ENCODE results near the gene C6orf136.

DNA sequence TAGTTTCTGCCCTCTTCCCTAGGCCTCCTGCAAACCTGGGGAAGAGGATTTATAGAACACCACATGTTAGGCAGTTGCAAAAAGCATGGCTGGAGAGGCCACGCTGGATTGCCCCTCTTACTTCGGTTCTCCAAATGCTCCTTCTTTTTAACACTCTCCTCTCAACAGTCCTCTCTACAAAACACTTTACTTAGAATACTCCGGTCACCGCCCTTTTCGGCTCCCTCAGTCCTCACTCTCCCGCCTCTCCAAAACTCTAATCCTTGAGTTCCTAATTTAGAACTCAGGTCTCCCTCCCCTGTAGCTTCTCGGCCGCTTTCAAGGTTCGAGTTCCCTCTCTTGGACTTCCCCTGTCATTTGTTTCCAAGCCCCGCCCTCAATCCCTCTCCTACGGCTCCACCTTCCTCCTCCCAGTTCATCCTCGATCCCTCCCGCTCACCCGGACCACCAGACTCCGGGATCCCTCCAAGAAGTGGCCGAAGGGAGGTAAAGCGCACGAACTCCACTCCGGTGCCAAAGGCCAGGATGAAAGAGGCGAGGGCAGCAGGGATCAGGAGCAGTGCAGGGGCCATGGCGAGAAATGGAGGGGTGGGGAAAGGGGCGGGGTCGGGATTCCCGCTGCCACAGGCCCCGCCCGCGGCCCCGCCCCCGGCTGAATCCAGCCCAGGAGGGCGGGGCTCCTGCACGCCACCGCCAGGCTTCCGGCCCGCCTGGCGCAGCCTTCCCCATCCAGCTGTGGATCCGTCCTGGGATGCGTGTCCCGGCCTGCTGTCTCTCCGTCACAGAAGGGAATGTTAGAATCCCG, 43.7 kb downstream of the C6orf136 start, which contains the start of gene NRM:
- TF ChIP-seq, protein P1, sequence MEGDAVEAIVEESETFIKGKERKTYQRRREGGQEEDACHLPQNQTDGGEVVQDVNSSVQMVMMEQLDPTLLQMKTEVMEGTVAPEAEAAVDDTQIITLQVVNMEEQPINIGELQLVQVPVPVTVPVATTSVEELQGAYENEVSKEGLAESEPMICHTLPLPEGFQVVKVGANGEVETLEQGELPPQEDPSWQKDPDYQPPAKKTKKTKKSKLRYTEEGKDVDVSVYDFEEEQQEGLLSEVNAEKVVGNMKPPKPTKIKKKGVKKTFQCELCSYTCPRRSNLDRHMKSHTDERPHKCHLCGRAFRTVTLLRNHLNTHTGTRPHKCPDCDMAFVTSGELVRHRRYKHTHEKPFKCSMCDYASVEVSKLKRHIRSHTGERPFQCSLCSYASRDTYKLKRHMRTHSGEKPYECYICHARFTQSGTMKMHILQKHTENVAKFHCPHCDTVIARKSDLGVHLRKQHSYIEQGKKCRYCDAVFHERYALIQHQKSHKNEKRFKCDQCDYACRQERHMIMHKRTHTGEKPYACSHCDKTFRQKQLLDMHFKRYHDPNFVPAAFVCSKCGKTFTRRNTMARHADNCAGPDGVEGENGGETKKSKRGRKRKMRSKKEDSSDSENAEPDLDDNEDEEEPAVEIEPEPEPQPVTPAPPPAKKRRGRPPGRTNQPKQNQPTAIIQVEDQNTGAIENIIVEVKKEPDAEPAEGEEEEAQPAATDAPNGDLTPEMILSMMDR (IDR thresholded peaks at IDR 0.05), result no peak
- TF ChIP-seq POLR2A (IDR thresholded peaks at IDR 0.05), result peak in 1 of 2 donors; percentile 46

Measured in adrenal gland (tissue), 5 donors.